HG02884 (cell line): ENCODE data around the gene PRKN.

Experiments used
- ATAC-seq: cut with Tn5 transposase; IDR thresholded peaks from one replicate; pipeline ENCODE4 v1.9.1; 2021; ENCODE audit warnings: mild to moderate bottlenecking, moderate library complexity; ENCODE audit not compliant: unreplicated experiment

Gene PRKN

DNA sequence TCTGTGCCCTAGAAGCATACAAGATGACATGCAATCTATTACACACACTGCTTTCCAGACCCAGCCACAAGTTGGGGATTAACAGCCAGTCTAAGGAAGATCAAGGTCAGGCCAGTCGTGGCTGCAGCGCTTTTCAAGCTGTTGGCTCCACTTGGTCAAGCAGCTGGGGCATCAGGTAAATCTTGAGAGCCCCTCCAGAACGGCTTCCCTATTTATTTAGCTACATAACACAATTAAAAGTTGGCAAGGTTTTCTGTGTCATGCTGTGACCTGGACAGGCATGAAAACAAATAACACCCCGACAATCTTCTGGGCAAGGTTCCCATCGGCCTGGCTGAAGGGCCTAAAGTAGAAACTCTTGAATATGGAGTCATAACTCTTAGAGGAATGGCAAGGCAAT lies 524.3 kb downstream of the PRKN start:
- no peak for ATAC-seq

GRCh38 chr6:162200945-162201690 lies 526.4 kb downstream of the PRKN start:
- no peak for ATAC-seq

DNA sequence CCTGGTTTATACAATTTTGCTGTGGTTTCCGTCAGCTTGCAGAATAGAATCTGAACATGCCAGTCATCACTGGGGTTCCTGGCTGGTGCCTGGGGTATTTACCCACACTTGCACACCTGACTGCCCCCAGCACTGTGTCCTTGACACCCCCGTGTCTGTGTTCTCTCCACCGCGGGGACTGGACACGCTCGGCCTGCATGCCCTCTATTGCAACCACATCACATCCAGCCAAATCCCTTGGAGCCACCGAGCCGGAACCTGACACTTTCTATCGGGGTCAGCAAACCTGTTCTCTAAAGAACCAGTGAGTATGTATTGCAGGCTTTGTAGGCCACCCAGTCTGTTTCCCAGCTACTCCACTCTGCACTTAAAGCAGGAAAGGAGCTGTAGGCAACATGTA lies 527.5 kb downstream of the PRKN start:
- no peak for ATAC-seq

DNA sequence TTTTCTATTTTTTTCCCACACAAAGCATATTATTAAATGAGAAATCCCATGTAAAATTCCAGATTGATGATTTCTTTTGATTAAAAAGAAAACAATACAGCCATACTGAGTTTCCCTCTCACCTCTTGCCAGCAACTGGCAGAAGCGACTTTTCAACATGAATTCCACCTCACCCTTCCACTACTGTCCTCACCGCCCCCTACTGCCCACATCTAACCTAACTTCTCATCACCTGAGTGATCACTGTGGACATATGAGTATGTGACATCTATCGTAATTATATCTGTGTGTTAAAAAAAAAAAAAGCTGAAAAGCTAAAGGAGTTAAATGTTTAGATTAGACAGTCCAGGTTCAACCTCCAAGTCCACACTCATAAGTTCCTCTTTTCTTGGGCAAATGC lies 528.6 kb downstream of the PRKN start:
- no peak for ATAC-seq

GRCh38 chr6:162198076-162198475 lies 529.5 kb downstream of the PRKN start:
- ATAC-seq: no peak

DNA sequence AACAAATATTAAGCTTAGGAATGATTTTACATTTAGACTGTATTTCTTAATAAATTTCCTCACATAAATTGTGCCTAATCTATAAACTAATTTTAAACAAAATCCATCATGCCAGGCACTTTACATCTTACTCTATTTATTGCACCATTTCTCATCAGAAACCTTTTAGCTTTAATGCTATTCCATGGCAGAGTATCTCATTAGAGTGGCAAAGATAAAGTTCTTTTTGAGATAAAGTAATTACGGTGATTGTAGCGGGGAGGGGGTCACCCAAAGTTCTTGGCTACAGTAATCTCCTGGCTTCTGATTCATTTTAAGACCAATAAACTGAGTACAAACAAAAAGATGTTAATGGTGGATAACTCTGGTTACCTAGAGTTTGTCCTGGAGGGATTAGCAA lies 532.1 kb downstream of the PRKN start:
- no peak for ATAC-seq

GRCh38 chr6:162190981-162191380 lies 536.6 kb downstream of the PRKN start:
- no peak for ATAC-seq

GRCh38 chr6:162187168-162187935 lies 540.2 kb downstream of the PRKN start:
- ATAC-seq: no peak

GRCh38 chr6:162184465-162184864 lies 543.1 kb downstream of the PRKN start:
- no peak for ATAC-seq

GRCh38 chr6:162181741-162182401 lies 545.7 kb downstream of the PRKN start:
- no peak for ATAC-seq

GRCh38 chr6:162181111-162181510 lies 546.5 kb downstream of the PRKN start:
- no peak for ATAC-seq

GRCh38 chr6:162179196-162179951 lies 548.2 kb downstream of the PRKN start:
- no peak for ATAC-seq

- ATAC-seq: no peak
These were observed 548.9 kb downstream of the PRKN start for GRCh38 chr6:162178666-162179065.

- no peak for ATAC-seq
These were observed 549.3 kb downstream of the PRKN start for GRCh38 chr6:162178266-162178665.

- ATAC-seq: no peak
These were observed 549.8 kb downstream of the PRKN start for GRCh38 chr6:162177746-162178145.

- ATAC-seq: no peak
These were observed 554.1 kb downstream of the PRKN start for GRCh38 chr6:162173466-162173865.

- no peak for ATAC-seq
These were observed 562.1 kb downstream of the PRKN start for GRCh38 chr6:162165479-162165878.

DNA sequence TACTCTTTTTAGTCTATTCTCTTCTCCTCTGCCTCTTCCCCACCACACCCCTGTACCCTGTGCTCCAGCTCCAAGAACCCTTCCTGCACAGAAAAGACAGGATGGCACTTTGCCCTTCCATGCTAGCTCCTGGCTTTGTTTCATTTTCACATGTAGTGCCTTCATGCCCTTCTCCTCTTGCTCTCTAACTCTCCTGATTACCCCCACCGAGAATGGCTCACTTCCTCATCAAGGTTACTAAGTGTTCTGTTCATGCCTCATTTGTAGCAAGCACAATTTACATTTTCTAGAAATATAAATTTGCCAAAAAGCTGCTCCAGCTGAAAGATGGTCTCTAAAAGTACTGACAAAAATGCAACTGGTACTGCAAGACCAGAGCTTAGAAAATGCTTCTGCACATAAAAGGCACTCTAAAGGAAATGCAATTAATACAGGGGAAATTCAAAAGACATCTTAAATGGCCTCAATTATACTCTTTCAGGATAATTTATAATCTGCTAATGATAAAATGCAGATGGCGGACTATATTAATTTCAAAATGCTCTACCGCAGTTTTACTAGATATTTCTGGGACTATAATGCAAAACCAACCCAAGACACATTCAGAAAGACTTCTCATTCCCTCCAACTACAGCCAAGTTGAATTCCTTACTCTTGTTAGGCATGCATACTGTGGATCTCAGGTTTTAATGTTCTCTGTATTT lies 570.2 kb downstream of the PRKN start:
- ATAC-seq: no peak

DNA sequence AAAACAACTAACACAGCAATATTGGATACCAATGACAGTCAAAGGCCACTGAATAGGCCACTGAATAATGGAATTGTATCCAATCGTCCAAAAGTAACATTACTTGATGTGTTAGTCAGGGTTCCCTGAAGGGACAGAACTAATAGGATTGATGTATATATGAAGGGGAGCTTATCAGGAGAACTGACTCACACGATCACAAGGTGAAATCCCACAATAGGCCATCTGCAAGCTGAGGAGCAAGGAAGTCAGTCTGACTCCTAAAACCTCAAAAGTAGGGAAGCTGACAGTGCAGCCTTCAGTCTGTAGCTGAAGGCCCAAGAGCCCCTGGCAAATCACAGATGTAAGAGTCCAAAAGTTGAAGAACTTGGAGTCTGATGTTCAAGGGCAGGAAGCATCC lies 571.4 kb downstream of the PRKN start:
- ATAC-seq: no peak

DNA sequence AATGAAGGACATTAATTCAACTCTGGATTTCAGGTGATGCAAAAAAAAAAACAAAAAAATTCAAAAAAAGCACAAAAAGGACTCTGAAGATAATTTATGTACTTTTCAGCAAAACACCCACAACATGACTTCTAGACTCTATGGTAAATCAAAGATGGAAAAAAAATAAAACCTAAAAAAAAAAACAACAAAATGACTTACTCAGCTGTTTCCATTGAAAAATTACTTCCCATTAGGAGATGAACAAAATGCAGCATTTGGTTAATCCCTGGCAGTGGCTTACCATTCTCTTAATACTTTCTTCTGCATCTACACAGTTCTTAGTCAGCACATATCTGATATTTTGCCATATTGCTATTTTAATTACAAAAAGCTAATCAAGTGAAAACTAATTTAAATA lies 572.6 kb downstream of the PRKN start:
- no peak for ATAC-seq

DNA sequence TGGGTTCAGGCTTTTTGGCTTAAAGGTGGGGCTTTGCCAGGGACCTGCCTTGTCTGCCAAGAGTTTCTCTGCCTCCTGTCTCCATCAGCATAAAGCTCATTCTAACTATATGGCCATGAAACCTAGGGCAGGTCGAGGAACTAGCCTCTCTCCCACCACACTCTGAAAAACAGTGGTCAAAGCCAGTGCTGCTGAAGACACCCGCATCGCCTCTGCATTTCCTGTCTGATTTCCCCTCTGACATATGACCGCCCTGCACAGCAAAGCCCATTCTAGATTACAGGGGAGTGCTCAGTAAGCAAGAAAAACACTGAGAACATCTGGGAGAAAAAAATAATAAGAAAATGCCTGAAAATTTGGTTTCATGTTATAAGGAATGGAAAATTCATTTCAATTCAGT lies 573.6 kb downstream of the PRKN start:
- ATAC-seq: no peak
